Astrocyte of the cerebellum (primary cell): ENCODE measurements around the gene SLC39A13.
A peak's percentile ranks its signal among the peaks of the same experiment; 100 is the strongest.

Source experiments
- DNase-seq: peaks from one replicate; pipeline ENCODE4 v3.0.0-alpha.2; 2011; ENCODE audit warnings: low read depth
- H3K4me3 ChIP-seq: 2 replicates; pipeline ENCODE4 v1.5.1; 2011; ENCODE audit warnings: mild to moderate bottlenecking, low read depth, low read length, moderate library complexity
- in situ Hi-C: cut with HindIII; loops from 2 replicates; pipeline ENCODE4 v1.10.0; 2017; ENCODE audit warnings: low sequenced_read_pairs
- TF ChIP-seq, protein P1 (sequence below): IDR thresholded peaks from 2 replicates; pipeline ENCODE4 v1.5.1; 2012; ENCODE audit warnings: low read length, low read depth, moderate library complexity, mild to moderate bottlenecking; ENCODE audit errors: missing control alignments

Gene SLC39A13

DNA sequence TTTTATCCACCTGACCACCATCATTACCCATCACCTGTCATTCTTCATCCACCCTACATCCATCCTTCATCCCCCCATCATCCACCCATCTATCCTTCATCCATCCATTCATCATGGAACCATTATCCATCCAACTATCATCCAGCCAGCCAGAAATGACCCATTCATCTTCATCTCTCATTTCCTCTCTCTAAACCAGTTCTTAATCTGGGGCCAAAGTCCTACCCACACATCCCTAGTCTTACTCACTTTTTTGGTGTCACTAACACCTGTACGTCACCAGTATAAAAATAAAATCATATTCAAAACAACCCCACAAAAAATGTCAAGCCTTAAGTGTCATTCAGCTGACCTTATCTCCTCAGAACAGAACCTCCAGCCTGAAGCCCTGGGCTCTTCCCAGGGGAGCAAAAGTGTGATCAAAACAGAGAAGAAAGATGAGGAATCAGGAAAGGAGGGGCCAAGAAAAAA, 42.3 kb upstream of the SLC39A13 start:
- TF ChIP-seq, protein P1, sequence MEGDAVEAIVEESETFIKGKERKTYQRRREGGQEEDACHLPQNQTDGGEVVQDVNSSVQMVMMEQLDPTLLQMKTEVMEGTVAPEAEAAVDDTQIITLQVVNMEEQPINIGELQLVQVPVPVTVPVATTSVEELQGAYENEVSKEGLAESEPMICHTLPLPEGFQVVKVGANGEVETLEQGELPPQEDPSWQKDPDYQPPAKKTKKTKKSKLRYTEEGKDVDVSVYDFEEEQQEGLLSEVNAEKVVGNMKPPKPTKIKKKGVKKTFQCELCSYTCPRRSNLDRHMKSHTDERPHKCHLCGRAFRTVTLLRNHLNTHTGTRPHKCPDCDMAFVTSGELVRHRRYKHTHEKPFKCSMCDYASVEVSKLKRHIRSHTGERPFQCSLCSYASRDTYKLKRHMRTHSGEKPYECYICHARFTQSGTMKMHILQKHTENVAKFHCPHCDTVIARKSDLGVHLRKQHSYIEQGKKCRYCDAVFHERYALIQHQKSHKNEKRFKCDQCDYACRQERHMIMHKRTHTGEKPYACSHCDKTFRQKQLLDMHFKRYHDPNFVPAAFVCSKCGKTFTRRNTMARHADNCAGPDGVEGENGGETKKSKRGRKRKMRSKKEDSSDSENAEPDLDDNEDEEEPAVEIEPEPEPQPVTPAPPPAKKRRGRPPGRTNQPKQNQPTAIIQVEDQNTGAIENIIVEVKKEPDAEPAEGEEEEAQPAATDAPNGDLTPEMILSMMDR, result no peak
- no peak for DNase-seq
- in situ Hi-C loops, result no loop called here
- H3K4me3 ChIP-seq, result no peak overlapping the region

DNA sequence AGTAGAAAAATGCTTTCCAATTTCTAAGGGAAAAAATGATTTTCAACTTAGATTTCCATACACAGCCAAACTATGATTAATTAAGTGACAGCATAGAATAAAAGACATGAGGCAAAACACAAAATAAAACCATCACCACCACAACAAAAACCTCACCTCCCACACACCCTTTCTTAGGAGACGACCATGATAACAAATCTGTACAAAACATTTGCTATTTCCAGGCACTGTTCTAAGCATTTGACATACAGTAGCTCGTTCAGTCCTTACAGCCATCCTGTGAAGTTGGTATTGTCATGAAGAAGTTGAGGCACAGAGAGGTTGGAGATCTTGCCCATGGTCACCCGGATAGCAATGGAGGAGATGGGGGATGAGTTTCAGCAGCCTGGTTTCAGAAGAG, 38.7 kb upstream of the SLC39A13 start:
- TF ChIP-seq, protein P1, result no peak
- in situ Hi-C loops, result no loop called here
- DNase-seq, result no peak
- H3K4me3 ChIP-seq, result no peak overlapping the region

DNA sequence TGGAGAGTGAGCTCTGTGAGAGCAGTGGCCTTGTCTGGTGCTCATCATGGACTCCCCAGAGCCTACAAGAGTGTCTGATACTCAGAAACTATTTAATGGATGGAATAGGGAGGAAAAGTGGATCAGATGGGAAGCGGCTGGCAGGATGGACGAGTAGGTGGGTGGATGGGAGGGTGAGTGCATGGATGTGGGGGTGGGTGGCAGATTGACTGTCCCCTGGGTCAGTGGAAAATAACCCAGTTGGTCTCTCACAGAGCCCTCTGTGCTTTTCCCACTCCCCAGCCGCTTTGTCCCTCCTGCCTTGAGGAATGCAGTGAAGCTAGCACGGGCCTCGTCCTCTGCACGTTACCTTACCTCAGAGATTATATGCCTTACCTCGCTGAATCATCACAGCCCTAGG, 36.0 kb upstream of the SLC39A13 start:
- TF ChIP-seq, protein P1, result no peak
- in situ Hi-C loops, result no loop called here
- no peak overlapping the region for H3K4me3 ChIP-seq
- DNase-seq, result no peak

DNA sequence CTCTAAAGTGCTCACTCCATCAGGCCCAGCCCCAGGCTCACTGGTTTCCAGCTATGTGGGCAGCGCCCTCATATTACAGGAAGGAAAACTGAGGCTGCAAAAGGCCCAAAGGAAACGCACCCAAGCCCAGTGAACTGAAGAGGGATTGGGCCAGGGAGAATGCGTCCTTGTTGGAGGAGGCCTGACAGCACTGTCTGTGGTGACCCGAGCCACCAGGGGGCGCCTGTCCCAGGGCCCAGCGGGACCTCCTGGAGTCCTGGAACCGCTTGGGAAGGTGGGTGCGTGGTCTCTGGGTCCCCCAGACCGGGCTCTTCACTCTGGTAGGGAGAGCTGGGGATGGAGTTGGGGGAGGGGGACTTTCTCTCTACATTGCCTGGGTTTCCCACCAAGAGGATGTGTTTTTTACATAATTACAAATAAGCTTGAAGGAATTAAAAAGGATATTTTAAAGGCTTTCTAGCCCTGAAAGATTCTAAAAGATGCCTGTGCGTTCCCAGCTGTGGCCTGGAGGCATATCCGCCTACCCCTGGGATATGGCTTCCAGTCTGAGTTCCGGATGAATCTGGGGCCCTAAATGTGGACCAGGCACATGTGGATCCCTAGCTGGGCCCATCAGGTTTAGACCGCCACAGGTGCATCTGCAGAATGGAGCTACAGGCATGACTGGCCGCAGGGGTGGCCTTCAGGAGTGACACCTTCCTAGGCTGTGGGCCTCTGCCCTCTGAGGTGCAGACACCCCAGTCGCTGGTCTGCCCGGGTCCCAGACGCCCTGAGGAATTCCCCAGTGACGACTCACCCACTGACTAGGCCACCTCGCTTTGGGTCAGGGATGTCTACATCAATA, 34.3 kb upstream of the SLC39A13 start:
- no peak overlapping the region for H3K4me3 ChIP-seq
- in situ Hi-C loops, result no loop called here
- DNase-seq, result peak; percentile 24
- TF ChIP-seq, protein P1, result peak; percentile 97

DNA sequence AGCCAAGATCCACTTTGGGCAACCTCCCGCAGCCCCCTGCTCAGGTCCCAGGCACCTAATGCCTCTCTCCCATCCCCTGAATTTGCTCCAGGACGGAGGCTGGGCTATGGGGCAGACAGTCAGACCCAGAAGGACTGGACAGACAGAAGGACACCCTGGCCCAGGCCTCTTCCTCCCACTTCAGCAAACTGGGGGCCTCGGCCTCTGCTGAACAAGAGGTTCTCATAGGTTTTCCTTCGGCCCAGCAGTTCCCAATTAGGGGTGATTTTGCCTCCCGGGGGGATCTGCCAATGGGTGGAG, 33.7 kb upstream of the SLC39A13 start:
- DNase-seq, result no peak
- TF ChIP-seq, protein P1, result no peak
- in situ Hi-C loops, result no loop called here
- H3K4me3 ChIP-seq, result no peak overlapping the region

DNA sequence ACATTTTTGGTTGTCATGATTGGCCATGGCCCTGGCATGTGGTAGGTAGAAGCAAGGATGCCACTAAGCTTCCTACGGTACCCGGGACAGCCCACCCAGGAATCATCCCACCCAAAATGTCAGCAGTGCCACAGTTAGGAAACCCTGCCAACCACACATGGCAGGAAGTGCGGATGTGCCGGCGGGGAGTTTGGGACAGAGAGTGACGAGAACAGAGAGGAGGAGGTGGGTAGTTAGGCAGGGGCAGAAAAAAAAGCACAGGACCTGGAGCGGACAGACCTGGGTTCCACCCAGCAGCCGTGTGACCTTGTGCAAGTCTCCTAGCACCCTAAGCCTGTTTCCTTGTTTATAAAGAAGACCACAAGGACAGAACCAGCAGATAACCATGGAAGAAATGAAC, 33.4 kb upstream of the SLC39A13 start:
- in situ Hi-C loops, result no loop called here
- TF ChIP-seq, protein P1, result no peak
- no peak overlapping the region for H3K4me3 ChIP-seq
- no peak for DNase-seq
